Measurements from ENCODE around the gene ZCCHC8. TPM values are rescaled to one million over a fixed set of nuclear protein-coding genes. Genes with fewer than 3 reads are reported as not detected.
"Not testable (repeated sequence)": the region's sequence is repeated elsewhere in the genome, so short reads cannot be mapped to it uniquely, and the experiment has no call there.

Gene ZCCHC8
- total RNA-seq, 1 donor from 2014 or later: 23.5 TPM

DNA sequence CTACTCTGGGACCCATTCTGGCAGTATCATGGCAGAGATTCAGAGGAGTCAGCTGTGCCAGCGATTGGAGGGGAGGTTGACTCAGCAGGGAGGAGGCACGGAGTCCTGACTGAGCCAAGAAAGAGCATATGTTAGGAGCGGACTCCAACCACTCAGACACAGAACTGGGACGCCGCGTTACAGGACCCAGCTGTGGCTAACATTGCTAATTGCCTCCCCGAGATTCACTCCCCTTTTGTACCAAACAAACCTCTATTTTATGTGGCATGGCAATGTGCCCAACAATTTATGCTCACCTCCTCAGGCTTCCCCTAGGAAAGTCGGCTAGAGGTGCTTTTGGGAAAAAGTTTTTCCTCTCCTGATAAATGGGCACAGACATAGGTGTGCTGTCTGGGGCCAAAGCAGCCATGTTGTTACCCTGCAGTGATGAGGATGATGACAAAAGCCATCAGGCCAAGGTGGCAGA lies 63.0 kb downstream of the ZCCHC8 start:
- no peak for TF ChIP-seq CTCF (IDR thresholded peaks at IDR 0.05)
- DNase-seq: no peak
- ATAC-seq: peak; percentile 73 to 75
- Histone ChIP-seq H3K4me3 (no peak overlapping the region), H3K4me1 (no peaks in the 10 kb centered on the region), H3K27me3 (ENCODE audit: low read depth) (no peaks in the 10 kb centered on the region), H3K36me3 (no peaks in the 10 kb centered on the region), H3K9me3 (no peaks in the 10 kb centered on the region), H3K27ac (no peak overlapping the region)
- intact Hi-C loops (cut with DNase I): no loop called here

DNA sequence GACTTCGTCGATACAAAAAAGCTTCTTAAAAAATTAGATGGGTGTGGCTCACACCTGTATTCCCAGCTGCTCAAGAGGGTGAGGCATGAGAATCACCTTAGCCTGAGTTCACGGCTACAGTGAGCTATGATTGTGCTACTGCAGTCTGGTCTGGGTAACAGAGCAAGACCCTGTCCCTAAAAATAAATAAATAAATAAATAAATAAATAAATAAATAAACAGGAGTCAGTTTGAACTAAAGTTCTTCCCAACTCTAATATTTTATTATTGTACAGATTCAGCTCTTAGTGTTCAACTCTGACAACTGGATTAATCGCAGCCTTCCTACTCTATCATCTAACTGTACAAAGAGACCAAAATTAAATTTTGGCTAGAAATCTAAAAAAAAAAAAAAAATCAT lies 65.5 kb downstream of the ZCCHC8 start:
- Histone ChIP-seq H3K9me3 (no peaks in the 10 kb centered on the region), H3K4me3 (no peak overlapping the region), H3K27me3 (ENCODE audit: low read depth) (no peaks in the 10 kb centered on the region), H3K27ac (no peak overlapping the region), H3K36me3 (no peaks in the 10 kb centered on the region), H3K4me1 (no peaks in the 10 kb centered on the region)
- intact Hi-C loops (cut with DNase I): no loop called here
- no peak for TF ChIP-seq CTCF (IDR thresholded peaks at IDR 0.05)
- DNase-seq (no peak), ATAC-seq (no peak)

DNA sequence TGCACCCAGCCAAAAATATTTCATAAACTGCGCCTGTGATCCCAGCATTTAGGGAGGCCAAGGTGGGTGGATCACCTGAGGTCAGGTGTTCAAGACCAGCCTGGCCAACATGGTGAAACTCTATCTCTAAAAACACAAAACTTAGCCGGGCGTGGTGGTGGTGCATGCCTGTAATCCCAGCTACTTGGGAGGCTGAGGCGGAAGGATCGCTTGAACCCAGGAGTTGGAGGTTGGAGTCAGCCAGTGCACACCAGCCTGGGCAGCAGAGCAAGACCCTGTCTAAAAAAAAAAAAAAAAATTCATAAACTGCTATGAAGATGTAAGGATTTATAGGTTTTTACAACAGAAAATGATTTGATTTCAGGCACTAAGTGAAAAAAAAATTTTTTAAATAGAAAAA lies 71.7 kb downstream of the ZCCHC8 start:
- H3K27me3 ChIP-seq (ENCODE audit: low read depth); H3K4me1 ChIP-seq; H3K27ac ChIP-seq; H3K36me3 ChIP-seq; ATAC-seq; H3K4me3 ChIP-seq; H3K9me3 ChIP-seq; intact Hi-C loops (cut with DNase I); DNase-seq: not testable (repeated sequence)

- Histone ChIP-seq H3K4me3 (no peak overlapping the region), H3K36me3 (no peaks in the 10 kb centered on the region), H3K4me1 (peaks cover 10% of the 10 kb centered on the region), H3K27me3 (ENCODE audit: low read depth) (no peaks in the 10 kb centered on the region), H3K27ac (no peak overlapping the region), H3K9me3 (no peaks in the 10 kb centered on the region)
- no peak for DNase-seq
- ATAC-seq: no peak
- TF ChIP-seq CTCF (IDR thresholded peaks at IDR 0.05): no peak
- intact Hi-C loops (cut with DNase I): no loop called here
These were observed 73.3 kb downstream of the ZCCHC8 start for GRCh38 chr12:122427403-122427802.

GRCh38 chr12:122423258-122424165 lies 77.2 kb downstream of the ZCCHC8 start:
- TF ChIP-seq CTCF (IDR thresholded peaks at IDR 0.05): no peak
- Histone ChIP-seq H3K4me1 (peaks cover 31% of the 10 kb centered on the region), H3K9me3 (no peaks in the 10 kb centered on the region), H3K4me3 (peak overlapping the region; percentile 92), H3K27me3 (ENCODE audit: low read depth) (no peaks in the 10 kb centered on the region), H3K27ac (peak overlapping the region; percentile 98), H3K36me3 (no peaks in the 10 kb centered on the region)
- intact Hi-C loops (cut with DNase I): no loop called here
- ATAC-seq (peak; percentile 7 to 25), DNase-seq (no peak)

- intact Hi-C loops (cut with DNase I): no loop called here
- Histone ChIP-seq H3K27me3 (ENCODE audit: low read depth) (no peaks in the 10 kb centered on the region), H3K4me1 (peaks cover 31% of the 10 kb centered on the region), H3K27ac (peak overlapping the region; percentile 98), H3K9me3 (no peaks in the 10 kb centered on the region), H3K4me3 (peak overlapping the region; percentile 92), H3K36me3 (no peaks in the 10 kb centered on the region)
- DNase-seq: peak; percentile 46
- no peak for TF ChIP-seq CTCF (IDR thresholded peaks at IDR 0.05)
- peak in 1 of 2 donors; percentile 38 for ATAC-seq
These were observed 77.9 kb downstream of the ZCCHC8 start for GRCh38 chr12:122422730-122423257.
